Stimulated activated naive CD8-positive, alpha-beta T cell treated with anti-CD3 and anti-CD28 coated beads, Interleukin-15, Interleukin-2, amounts not matched to agents 100 ng/mL and 50 ng/mL, for 24 hours (primary cell): ENCODE results near the gene PPIG.
"Not testable (repeated sequence)": the region's sequence is repeated elsewhere in the genome, so short reads cannot be mapped to it uniquely, and the experiment has no call there.

ENCODE experiments used
- H3K27ac Mint-ChIP-seq: one replicate; pipeline ENCODE4 v1.8.0; 2021; ENCODE audit warnings: mild to moderate bottlenecking, mixed read lengths
- H3K27me3 Mint-ChIP-seq: one replicate; pipeline ENCODE4 v1.8.0; 2021; ENCODE audit warnings: mixed read lengths
- H3K36me3 Mint-ChIP-seq: one replicate; pipeline ENCODE4 v1.8.0; 2021; ENCODE audit warnings: low read depth, mixed read lengths
- H3K4me1 Mint-ChIP-seq: one replicate; pipeline ENCODE4 v1.8.0; 2021; ENCODE audit warnings: low read depth, mixed read lengths
- H3K4me3 Mint-ChIP-seq: one replicate; pipeline ENCODE4 v1.8.0; 2021; ENCODE audit warnings: mild to moderate bottlenecking, mixed read lengths
- H3K9me3 Mint-ChIP-seq: one replicate; pipeline ENCODE4 v1.8.0; 2021; ENCODE audit warnings: mixed read lengths

PPIG gene

DNA sequence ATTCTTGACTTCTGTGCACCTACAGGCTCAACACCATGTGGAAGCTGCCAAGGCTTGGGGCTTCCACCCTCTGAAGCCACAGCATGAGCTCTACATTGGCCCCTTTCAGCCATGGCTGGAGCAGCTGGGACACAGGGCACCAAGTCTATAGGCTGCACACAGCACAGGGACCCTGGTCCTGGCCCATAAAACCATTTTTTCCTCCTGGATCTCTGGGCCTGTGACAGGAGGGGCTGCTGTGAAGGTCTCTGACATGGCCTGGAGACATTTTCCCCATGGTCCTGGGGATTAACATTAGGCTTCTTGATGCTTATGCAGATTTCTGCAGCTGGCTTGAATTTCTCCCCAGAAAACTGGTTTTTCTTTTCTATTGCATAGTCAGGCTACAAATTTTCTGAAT, 103.8 kb downstream of the PPIG start:
- not testable (repeated sequence) for H3K27ac Mint-ChIP-seq, H3K27me3 Mint-ChIP-seq, H3K4me3 Mint-ChIP-seq
- Mint-ChIP-seq H3K9me3 (peaks cover 14% of the 10 kb centered on the region), H3K36me3 (peaks cover 18% of the 10 kb centered on the region), H3K4me1 (peaks cover 11% of the 10 kb centered on the region)

DNA sequence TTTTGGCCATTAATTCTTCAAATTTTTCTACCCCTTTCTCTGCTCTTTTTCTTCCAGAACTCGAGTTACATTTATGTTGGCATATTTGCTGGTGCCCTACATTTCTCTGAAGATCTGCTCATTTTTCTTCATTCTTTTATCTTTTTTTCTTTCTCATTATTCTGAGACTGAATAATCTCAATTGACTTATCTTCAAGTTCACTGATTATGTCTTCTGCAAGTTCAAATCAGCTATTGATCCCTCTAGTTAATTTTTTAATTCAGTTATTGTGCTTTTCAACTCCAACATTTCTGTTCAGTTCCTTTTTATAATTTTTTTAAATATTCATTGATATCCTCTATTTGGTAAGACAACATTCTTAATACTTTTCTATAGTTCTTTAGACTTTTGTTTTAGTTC, 106.8 kb downstream of the PPIG start:
- Mint-ChIP-seq H3K9me3 (peaks cover 14% of the 10 kb centered on the region), H3K27ac (no peak overlapping the region), H3K4me1 (peaks cover 15% of the 10 kb centered on the region), H3K27me3 (peaks cover 8% of the 10 kb centered on the region), H3K36me3 (peaks cover 18% of the 10 kb centered on the region), H3K4me3 (no peak overlapping the region)
